Nephron progenitor cell (in vitro differentiated cells): ENCODE results near the gene PDZD2.

Experiments
- DNase-seq: peaks from one replicate; pipeline ENCODE4 v3.0.0; 2021
- H3K27ac Mint-ChIP-seq: 2 replicates; pipeline ENCODE4 v1.8.0; 2021; ENCODE audit warnings: mild to moderate bottlenecking, moderate library complexity, mixed read lengths
- H3K27me3 Mint-ChIP-seq: 2 replicates; pipeline ENCODE4 v1.8.0; 2021; ENCODE audit warnings: mild to moderate bottlenecking, low read depth, mixed read lengths; ENCODE audit not compliant: poor library complexity
- H3K36me3 Mint-ChIP-seq: 2 replicates; pipeline ENCODE4 v1.8.0; 2021; ENCODE audit warnings: low read depth, mixed read lengths
- H3K4me1 Mint-ChIP-seq: 2 replicates; pipeline ENCODE4 v1.8.0; 2021; ENCODE audit warnings: mixed read lengths
- H3K4me3 Mint-ChIP-seq: 2 replicates; pipeline ENCODE4 v1.8.0; 2021; ENCODE audit warnings: mild to moderate bottlenecking, moderate library complexity, mixed read lengths
- H3K9me3 Mint-ChIP-seq: 2 replicates; pipeline ENCODE4 v1.8.0; 2021; ENCODE audit warnings: mild to moderate bottlenecking, moderate library complexity, mixed read lengths
- CTCF ChIP-seq: fragments of 200-600 bp; sonication (generic); IDR thresholded peaks from 2 replicates; pipeline ENCODE4 v1.5.0; 2021; ENCODE audit warnings: antibody characterized with exemption

Gene PDZD2

DNA sequence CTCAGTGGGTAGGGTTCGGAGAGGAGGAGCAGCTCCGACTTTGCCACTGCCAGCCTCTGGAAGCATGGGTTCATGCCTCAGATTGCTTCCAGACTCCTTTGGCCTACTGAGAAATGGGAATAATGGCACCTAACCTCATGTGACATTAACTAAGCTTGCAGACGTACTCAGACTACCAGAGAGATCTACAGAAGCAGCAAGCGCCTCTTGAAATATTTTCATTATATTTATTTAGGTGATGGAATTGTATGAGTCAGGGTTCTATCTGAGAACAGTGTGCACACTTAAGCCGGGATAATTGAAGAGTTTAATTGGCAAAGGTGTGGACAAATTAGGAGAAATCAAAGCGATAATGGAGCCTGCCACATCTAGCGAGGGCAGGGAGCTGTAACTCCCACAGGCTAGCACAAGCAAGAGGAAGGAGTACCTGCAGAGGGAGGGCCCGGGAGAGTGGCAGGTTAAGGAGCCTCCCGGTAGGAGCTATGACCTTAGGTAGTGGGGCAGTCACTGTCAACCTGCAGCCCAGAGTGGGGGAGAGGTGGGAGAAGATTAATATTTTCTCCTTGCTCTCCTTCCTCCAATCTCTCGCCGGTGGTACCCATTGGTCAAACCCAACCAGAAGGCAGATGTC, 12.2 kb upstream of the PDZD2 start:
- no peaks in the 10 kb centered on the region for H3K9me3 Mint-ChIP-seq
- no peak for DNase-seq
- no peak overlapping the region for H3K4me3 Mint-ChIP-seq
- no peaks in the 10 kb centered on the region for H3K4me1 Mint-ChIP-seq
- H3K36me3 Mint-ChIP-seq, result no peaks in the 10 kb centered on the region
- TF ChIP-seq CTCF, result no peak
- H3K27ac Mint-ChIP-seq, result no peak overlapping the region
- H3K27me3 Mint-ChIP-seq, result peaks cover 51% of the 10 kb centered on the region

GRCh38 chr5:31630931-31631330, 8.0 kb upstream of the PDZD2 start:
- TF ChIP-seq CTCF, result no peak
- H3K4me3 Mint-ChIP-seq, result no peak overlapping the region
- H3K27ac Mint-ChIP-seq, result no peak overlapping the region
- DNase-seq, result no peak
- peaks cover 2% of the 10 kb centered on the region for H3K4me1 Mint-ChIP-seq
- peaks cover 89% of the 10 kb centered on the region for H3K27me3 Mint-ChIP-seq
- no peaks in the 10 kb centered on the region for H3K9me3 Mint-ChIP-seq
- no peaks in the 10 kb centered on the region for H3K36me3 Mint-ChIP-seq

- Mint-ChIP-seq H3K4me3 (no peak overlapping the region), H3K4me1 (peaks cover 15% of the 10 kb centered on the region), H3K36me3 (no peaks in the 10 kb centered on the region), H3K9me3 (no peaks in the 10 kb centered on the region), H3K27me3 (peaks cover 81% of the 10 kb centered on the region), H3K27ac (no peak overlapping the region)
- DNase-seq, result no peak
- no peak for TF ChIP-seq CTCF
These were observed 6.5 kb upstream of the PDZD2 start for GRCh38 chr5:31632460-31632859.

DNA sequence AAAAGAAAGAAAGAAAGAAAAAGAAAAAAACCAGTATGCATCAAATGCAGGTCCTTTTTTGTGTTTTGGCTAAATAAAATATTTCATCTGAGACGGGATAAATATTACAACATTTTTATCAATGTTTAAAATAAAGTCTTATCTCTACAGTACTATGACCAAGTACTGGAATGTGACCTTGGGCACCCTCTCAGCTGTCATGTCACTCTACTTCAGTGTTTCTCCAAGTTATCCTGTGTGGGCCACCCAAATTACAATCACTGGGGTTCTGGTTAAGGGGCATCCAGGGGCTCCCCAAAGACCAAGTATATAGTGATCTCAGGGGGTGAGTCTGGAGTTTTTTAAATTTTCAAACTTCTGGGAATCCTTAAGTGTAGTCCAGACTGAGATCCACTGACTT, 3.5 kb upstream of the PDZD2 start:
- Mint-ChIP-seq H3K36me3 (no peaks in the 10 kb centered on the region), H3K27ac (no peak overlapping the region), H3K9me3 (no peaks in the 10 kb centered on the region), H3K27me3 (peaks cover 65% of the 10 kb centered on the region), H3K4me3 (no peak overlapping the region), H3K4me1 (peaks cover 38% of the 10 kb centered on the region)
- no peak for DNase-seq
- TF ChIP-seq CTCF, result no peak

- Mint-ChIP-seq H3K4me3 (peak overlapping the region; percentile 88), H3K27ac (no peak overlapping the region)
These were observed 1.1 kb upstream of the PDZD2 start for GRCh38 chr5:31637851-31638250.

More at GRCh38 chr5:31637851-31638250, 1.1 kb upstream of the PDZD2 start:
- peak; percentile 50 for DNase-seq
- no peak for TF ChIP-seq CTCF
- H3K36me3 Mint-ChIP-seq, result no peaks in the 10 kb centered on the region
- H3K4me1 Mint-ChIP-seq, result peaks cover 39% of the 10 kb centered on the region
- H3K9me3 Mint-ChIP-seq, result no peaks in the 10 kb centered on the region
- H3K27me3 Mint-ChIP-seq, result peaks cover 41% of the 10 kb centered on the region
